RCC 7860 (cell line): ENCODE measurements around the gene SFMBT2.
"Not testable (repeated sequence)": the region's sequence is repeated elsewhere in the genome, so short reads cannot be mapped to it uniquely, and the experiment has no call there.

Experiments used
- DNase-seq: peaks from one replicate; pipeline ENCODE4 v3.0.0-alpha.2; 2015; ENCODE audit warnings: low spot score
- FAIRE-seq: peaks from 2 replicates; lab custom pipeline; 2012; peaks lifted over from hg19 to GRCh38; lab: Jason Lieb, UNC

SFMBT2 gene

DNA sequence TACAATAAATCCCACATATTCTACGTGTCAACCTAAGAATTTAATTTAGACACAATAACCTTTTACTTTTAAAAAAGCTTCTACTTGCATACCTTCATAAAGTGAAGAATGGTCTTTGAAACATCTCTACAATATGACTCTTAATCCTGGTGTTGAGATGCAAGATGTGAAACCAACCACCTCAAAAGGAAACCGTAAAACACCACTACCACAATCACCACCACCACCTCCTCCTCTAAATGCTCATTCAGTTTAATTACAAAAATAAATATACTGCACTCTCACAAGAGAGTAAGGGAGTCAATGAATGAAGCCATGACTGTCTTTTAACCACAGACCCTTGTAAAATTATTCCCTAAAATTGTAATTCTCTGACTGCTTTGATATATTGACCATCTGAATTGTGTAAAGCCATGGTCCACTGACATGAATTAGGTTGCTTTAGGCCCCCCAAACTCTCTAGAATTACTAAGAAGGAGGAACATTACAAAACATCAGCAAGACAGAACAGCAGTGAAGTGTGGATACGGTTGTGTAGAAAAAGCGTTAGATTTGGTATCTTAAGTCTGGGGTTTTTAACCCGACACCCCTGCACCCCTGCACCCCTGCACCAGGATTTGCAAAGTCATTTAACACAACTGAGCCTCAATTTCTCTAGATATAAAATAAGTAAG, 171.4 kb downstream of the SFMBT2 start:
- DNase-seq, result no peak

DNA sequence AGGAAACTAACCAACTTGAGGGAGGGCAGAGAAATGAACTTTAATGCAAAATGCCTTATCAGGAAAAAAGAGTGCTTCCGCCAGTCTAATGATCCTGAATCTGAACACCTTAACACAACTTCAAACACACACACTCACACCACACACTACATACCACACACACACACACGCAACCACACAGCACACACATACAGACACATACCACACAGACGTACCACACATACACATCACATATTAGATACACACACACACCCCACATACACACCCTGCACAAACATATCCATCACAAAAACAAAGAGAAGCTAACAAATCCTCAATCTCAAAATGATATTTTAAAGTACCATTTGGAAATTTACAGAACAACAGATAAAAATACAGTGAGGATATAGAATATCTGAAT, 175.5 kb downstream of the SFMBT2 start:
- no peak for DNase-seq
- FAIRE-seq, result no peak

More for the DNA sequence above, 171.4 kb downstream of the SFMBT2 start:
- FAIRE-seq, result no peak

- FAIRE-seq, result no peak
- DNase-seq, result no peak
Measured at GRCh38 chr10:7234109-7234508, 176.7 kb downstream of the SFMBT2 start.

- DNase-seq (no peak), FAIRE-seq (no peak)
Measured at GRCh38 chr10:7233259-7233991, 177.4 kb downstream of the SFMBT2 start.

- no peak for DNase-seq
- no peak for FAIRE-seq
Measured at GRCh38 chr10:7231509-7232414, 179.1 kb downstream of the SFMBT2 start.

- no peak for FAIRE-seq
- DNase-seq, result no peak
Measured at GRCh38 chr10:7230951-7231350, 179.9 kb downstream of the SFMBT2 start.

DNA sequence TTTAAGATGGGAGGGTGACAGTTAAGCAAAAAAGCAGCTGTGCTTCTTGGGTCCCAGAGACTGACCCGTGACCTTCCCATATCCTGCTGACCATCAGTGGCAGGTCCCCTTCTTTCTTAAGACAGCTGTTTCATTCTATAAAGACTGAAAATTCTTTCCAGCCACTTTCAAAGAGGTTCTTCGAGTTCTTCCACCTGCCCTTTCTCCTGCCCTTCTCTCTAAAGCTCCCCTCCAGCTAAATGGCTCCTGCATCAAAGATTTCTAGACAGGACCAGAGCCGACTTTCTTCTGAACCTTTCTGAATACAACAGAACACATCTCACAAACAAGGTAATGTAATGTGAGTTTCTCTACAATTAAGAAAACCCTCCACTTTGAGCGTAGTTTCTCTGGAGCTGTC, 180.8 kb downstream of the SFMBT2 start:
- DNase-seq (no peak), FAIRE-seq (no peak)

DNA sequence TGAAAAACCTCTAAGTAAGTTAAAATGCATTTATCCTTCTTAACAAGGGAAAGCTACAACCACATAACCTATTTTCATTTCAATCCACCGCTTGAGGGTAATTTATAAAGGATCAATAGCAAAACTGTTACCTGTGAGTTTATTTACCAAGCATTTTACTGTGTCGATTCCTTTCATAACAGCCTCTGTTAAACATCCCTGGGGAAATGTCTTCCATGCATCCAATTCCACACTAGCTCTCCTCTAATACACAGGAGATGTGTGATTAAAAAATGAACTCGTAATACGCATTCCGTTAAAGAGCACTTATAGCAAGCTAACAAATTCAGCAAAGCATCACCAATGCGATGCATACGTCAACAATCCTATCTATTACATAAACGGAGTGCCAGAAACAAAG, 185.7 kb downstream of the SFMBT2 start:
- no peak for FAIRE-seq
- DNase-seq, result no peak

- no peak for FAIRE-seq
- no peak for DNase-seq
Measured at GRCh38 chr10:7218968-7219367, 191.9 kb downstream of the SFMBT2 start.

DNA sequence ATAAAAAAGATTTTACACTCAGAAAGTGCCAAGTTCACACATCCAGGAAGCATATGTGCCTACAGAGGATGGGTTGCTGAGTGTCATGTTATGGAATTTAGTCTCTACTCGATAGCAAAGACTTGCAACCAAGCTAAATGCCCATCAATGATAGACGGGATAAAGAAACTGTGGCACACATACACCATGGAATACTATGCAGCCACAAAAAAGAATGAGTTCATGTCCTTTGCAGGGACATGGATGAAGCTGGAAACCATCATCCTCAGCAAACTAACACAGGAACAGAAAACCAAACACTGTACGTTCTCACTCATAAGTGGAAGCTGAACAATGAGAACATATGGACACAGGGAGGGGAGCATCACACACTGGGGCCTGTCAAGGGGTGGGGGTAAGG, 198.1 kb downstream of the SFMBT2 start:
- FAIRE-seq, DNase-seq: not testable (repeated sequence)

- FAIRE-seq, result no peak
Measured at GRCh38 chr10:7211857-7212577, 198.8 kb downstream of the SFMBT2 start.

DNA sequence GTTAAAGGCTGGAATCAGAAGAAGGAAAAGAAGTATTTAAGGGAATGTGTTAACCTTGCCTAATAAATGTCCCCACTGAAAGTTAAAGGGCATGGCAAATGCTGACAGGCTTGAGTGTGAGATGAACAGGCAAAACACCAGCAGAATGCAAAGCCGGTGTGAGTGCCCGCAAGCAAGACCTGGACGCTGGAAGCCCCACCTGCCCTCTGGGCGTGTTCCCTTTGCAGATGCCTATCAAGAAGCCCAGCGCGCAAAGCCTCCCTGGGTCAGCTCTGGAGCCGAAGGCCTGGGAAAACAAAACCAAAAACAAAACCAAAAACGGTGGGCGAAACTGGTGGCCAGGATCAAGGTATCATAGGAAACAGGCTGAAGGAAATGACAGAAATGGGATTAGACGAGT, 200.3 kb downstream of the SFMBT2 start:
- FAIRE-seq (no peak), DNase-seq (no peak)

More at GRCh38 chr10:7211857-7212577, 198.8 kb downstream of the SFMBT2 start:
- DNase-seq, result no peak

DNA sequence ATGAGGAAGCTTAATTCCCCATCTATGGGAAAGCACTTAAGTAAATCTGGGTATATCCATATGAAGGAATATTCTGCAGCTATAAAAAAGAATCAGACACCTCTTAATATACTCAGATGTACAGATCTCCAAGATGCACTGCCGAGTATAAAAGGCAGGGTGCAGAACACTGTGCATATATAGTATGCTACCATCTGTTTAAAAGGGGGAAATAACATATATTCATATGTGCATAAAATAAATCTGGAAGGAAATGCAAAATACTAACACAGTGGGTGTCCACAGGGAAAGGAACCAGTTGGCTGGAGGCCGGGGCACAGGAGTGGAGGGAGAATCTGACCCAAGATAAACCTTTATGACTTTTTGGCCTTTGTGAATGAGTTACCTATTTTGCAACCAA, 201.4 kb downstream of the SFMBT2 start:
- DNase-seq (no peak), FAIRE-seq (no peak)

DNA sequence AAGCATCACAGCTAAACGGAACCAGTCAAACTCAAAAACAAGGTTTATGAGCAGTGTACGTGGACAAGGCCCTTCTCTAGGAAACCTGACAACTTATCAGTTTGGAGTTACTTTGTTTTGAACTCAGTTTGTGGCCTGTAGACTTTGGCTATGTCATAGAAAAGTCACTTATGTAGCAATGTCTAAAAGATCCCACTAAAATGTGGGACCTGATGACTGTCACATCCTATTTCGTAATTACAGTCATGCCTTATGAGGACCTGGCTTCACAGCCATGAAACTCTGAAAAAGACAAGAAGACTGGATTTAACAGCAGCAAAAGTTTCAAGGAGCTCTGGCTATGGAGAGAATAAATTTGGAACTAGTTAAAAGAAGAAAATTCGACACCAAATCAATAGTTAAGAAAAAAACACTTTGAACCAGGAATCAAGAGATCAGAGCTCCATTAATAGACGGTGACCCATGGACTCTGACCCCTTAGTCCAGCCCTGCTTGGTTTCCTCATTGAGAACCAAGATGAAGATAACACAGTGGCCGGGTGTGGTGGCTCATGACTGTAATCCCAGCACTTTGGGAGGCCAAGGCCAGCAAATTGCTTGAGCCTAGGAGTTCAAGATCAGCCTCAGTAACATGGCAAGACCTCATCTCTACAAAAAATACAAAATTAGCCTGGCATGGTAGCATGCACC, 204.3 kb downstream of the SFMBT2 start:
- FAIRE-seq (no peak), DNase-seq (no peak)

DNA sequence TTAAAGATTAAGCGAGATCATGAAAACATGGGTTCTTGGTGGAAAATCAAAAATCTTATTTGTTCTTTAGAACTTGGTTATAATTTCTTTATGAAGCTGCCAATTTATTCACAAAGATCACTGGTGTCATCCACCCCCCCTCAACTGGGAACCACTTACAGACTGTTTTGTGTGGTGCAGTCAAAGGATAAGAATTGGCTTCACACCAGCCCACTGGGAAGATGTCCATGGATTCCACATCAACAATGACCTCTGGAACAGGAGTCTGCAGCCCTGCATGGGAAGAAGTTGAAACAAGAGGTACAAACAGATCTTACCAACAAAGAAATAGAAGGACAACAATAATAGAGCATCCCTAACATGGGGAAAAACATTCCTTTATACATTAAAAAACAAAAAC, 205.2 kb downstream of the SFMBT2 start:
- FAIRE-seq, result no peak
- no peak for DNase-seq

DNA sequence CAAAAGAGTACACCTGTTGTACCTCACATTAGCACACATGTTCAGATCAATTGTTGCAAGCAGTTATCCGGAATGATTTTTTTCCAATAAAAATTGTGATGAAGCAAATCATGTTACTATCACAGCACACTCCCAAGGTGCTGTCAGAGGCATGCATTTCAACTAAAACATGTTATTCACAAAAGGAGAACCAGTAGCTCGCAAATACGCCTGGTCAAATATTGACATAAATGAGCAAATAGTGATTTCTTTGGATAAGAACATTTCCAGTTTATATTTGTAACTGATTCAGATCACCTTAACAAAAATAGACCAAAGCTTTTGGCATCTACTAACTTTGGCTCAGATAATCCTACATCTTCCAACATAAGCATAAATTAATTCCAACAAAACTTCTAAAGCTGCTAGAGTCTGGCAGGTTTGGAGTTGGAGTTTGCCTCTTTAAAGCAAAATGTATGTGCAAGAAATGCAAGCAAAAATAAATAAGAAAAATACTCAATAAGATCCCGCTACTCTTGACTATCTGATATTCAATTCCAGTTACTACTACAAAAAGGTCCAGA, 208.0 kb downstream of the SFMBT2 start:
- FAIRE-seq (no peak), DNase-seq (no peak)

DNA sequence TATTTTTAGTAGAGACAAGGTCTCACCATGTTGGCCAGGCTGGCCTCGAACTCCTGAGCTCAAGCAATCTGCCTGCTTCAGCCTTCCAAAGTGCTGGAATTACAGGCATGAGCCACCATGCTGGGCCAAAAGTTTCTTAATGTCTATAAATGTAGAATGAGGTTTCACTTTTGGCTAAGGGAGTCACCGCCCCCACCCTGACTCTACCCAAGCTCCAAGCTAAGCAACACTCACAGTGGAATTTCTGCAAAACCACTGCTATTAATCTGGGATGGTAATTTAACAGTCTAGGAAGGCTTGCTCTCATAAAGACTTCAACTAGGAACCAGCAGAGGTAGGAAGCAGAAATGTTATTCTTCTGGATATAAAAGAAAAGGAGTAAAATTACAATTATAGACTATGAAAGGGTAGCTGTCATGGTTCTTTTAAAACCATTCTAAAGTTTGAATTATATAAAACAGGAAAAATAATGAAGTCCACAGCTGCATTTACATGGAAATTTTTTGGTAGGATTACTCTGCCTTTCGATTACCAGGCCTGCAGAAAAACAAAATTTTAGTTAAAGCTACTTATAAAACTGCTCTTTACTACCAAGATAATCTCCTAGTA, 211.6 kb downstream of the SFMBT2 start:
- DNase-seq, result no peak
- FAIRE-seq, result no peak

DNA sequence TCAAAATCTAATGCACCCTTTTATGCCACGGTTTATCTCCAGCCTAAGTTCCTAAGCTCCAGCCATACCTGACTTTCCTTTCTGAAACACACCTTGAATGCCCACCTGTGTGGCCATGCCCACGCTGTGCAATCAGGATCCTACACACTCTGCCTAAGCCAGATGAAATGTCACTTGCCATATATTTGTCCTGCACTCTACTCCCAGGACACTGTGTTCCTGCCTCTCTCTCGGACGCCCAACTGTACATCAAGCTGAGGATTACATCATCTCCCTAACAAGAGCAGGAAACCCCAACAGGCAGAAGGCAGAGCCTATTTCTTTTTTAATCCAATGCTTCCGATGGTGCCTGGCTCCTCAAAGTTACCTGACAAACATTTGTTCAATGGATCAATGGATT, 214.6 kb downstream of the SFMBT2 start:
- DNase-seq (no peak), FAIRE-seq (no peak)

GRCh38 chr10:7195118-7195517, 215.7 kb downstream of the SFMBT2 start:
- no peak for FAIRE-seq

DNA sequence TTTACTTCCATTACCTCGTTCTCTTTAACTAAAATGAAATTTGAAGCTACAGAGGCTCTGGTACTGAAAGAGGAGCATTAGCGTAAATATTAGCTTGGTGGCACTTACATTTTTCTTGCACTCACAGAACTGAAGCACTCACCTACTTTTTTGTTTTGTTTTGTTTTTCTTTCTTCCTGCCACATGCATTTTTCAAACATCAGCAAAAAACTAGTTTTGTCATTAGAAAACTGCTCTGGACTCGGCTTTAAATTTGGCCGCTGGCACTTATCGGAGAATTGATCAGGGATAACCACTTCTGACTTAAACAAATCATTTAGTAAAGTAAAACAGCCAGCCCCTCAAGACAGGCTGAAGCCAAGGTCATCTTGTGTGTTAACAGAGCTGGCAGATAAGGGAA, 216.3 kb downstream of the SFMBT2 start:
- FAIRE-seq (no peak), DNase-seq (no peak)

More at GRCh38 chr10:7195118-7195517, 215.7 kb downstream of the SFMBT2 start:
- no peak for DNase-seq
